OCI-LY3 (cell line): ENCODE data around the gene GAGE13.
"Not testable (repeated sequence)": the region's sequence is repeated elsewhere in the genome, so short reads cannot be mapped to it uniquely, and the experiment has no call there.

Source experiments
- H2AFZ ChIP-seq: fragments of 200-600, 300-600 bp; shearing (Covaris generic); 2 replicates; pipeline ENCODE4 v1.6.0; 2014; ENCODE audit warnings: antibody characterized with exemption, low read depth, low read length
- H3K27ac ChIP-seq: fragments of 200-600, 300-600 bp; sonication (generic); 2 replicates; pipeline ENCODE4 v1.5.1; 2014; ENCODE audit warnings: mild to moderate bottlenecking, low read length, moderate library complexity, mixed read lengths
- H3K27me3 ChIP-seq: fragments of 200-600, 300-600 bp; sonication (generic); 2 replicates; pipeline ENCODE4 v1.6.1; 2014; ENCODE audit warnings: low read depth, low read length, mixed read lengths
- H3K36me3 ChIP-seq: fragments of 200-600, 300-600 bp; sonication (generic); replicated peaks from 2 replicates; pipeline ENCODE3; 2014; ENCODE audit warnings: low read depth, low read length, mixed read lengths
- H3K4me1 ChIP-seq: fragments of 300-600, 200-600 bp; sonication (generic); 2 replicates; pipeline ENCODE4 v1.6.1; 2014; ENCODE audit warnings: low read length, mixed read lengths
- H3K4me2 ChIP-seq: fragments of 200-600, 300-600 bp; sonication (generic); 2 replicates; pipeline ENCODE4 v1.6.1; 2014; ENCODE audit warnings: low read length, mixed read lengths
- H3K4me3 ChIP-seq: fragments of 300-600, 200-600 bp; sonication (generic); 2 replicates; pipeline ENCODE4 v1.5.1; 2014; ENCODE audit warnings: antibody characterized with exemption, mild to moderate bottlenecking, low read length, moderate library complexity
- H3K79me2 ChIP-seq: fragments of 300-600, 200-600 bp; shearing (Covaris generic); 2 replicates; pipeline ENCODE4 v1.6.1; 2014; ENCODE audit warnings: mild to moderate bottlenecking, low read length, mixed read lengths
- H3K9ac ChIP-seq: fragments of 300-600, 200-600 bp; shearing (Covaris generic); 2 replicates; pipeline ENCODE4 v1.6.0; 2014; ENCODE audit warnings: mild to moderate bottlenecking, low read length, moderate library complexity
- H3K9me3 ChIP-seq: fragments of 200-600, 300-600 bp; shearing (Covaris generic); 2 replicates; pipeline ENCODE4 v1.6.1; 2014; ENCODE audit warnings: low read length, mixed read lengths; ENCODE audit not compliant: insufficient read depth
- H4K20me1 ChIP-seq: fragments of 200-600, 300-600 bp; sonication (generic); 2 replicates; pipeline ENCODE4 v1.6.1; 2016; ENCODE audit warnings: low read length, mixed read lengths; ENCODE audit not compliant: insufficient read depth
- EZH2phosphoT487 ChIP-seq: fragments of 200-600 bp; shearing (Covaris generic); IDR thresholded peaks from 2 replicates; pipeline ENCODE4 v1.6.1; 2018; ENCODE audit warnings: antibody characterized with exemption, mixed run types, low read depth
- TF ChIP-seq, protein P1 (sequence below): fragments of 200-600, 300-600 bp; sonication (generic); IDR thresholded peaks from 2 replicates; pipeline ENCODE4 v1.5.1; 2014; ENCODE audit warnings: antibody characterized with exemption, low read length, low read depth

Gene GAGE13

DNA sequence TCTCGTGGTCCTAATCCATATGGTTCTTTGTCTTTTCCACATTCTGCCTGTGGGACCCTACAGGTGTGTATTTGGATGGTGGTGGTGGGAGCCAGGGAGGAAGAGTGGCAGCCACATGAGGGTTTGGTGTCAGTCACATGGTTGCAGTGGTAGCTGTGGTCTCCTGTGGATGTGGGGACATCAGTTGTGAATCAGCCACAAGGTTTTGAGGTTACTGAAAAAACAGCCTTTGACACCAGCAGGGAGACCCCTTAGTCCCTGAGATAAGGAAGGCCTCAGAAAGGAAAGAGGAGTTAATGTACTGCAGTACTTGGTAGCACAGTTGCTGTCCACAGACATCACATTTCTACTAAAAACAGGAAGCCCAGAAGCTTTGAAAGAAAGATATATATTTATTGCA is 43.7 kb upstream of the GAGE13 start:
- no peak overlapping the region for H3K9ac ChIP-seq
- no peaks in the 10 kb centered on the region for H3K36me3 ChIP-seq
- no peak overlapping the region for H3K27ac ChIP-seq
- H3K4me2 ChIP-seq, result no peak overlapping the region
- H3K9me3 ChIP-seq, result no peaks in the 10 kb centered on the region
- no peaks in the 10 kb centered on the region for H4K20me1 ChIP-seq
- H3K4me1 ChIP-seq, result no peaks in the 10 kb centered on the region
- TF ChIP-seq, protein P1, sequence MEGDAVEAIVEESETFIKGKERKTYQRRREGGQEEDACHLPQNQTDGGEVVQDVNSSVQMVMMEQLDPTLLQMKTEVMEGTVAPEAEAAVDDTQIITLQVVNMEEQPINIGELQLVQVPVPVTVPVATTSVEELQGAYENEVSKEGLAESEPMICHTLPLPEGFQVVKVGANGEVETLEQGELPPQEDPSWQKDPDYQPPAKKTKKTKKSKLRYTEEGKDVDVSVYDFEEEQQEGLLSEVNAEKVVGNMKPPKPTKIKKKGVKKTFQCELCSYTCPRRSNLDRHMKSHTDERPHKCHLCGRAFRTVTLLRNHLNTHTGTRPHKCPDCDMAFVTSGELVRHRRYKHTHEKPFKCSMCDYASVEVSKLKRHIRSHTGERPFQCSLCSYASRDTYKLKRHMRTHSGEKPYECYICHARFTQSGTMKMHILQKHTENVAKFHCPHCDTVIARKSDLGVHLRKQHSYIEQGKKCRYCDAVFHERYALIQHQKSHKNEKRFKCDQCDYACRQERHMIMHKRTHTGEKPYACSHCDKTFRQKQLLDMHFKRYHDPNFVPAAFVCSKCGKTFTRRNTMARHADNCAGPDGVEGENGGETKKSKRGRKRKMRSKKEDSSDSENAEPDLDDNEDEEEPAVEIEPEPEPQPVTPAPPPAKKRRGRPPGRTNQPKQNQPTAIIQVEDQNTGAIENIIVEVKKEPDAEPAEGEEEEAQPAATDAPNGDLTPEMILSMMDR, result no peak
- TF ChIP-seq EZH2phosphoT487, result no peak
- no peak overlapping the region for H3K4me3 ChIP-seq
- H3K27me3 ChIP-seq, result no peaks in the 10 kb centered on the region
- no peaks in the 10 kb centered on the region for H3K79me2 ChIP-seq
- no peak overlapping the region for H2AFZ ChIP-seq

DNA sequence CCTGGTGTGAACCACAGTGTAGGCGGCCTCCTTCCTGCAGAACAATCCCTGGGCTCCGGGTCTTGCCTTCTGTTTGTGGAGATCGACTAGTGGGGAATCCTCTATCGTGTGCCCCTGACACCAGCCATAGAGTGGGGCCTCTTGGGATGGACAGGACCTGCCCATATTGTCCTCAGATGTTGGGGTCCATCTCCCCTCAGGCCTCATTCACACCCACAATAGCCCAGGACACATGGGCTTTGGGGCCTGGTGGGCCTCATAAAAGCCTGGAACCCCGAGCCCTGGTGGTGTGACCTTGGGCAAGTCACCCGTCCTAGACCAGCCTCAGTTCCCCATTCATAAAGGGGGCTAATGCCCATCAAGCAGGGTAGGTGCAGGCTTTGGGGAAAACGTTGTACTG is 41.2 kb upstream of the GAGE13 start:
- H3K4me2 ChIP-seq, result no peak overlapping the region
- no peaks in the 10 kb centered on the region for H4K20me1 ChIP-seq
- no peaks in the 10 kb centered on the region for H3K27me3 ChIP-seq
- H2AFZ ChIP-seq, result no peak overlapping the region
- no peaks in the 10 kb centered on the region for H3K79me2 ChIP-seq
- no peaks in the 10 kb centered on the region for H3K9me3 ChIP-seq
- no peak overlapping the region for H3K27ac ChIP-seq
- H3K4me1 ChIP-seq, result no peaks in the 10 kb centered on the region
- no peak overlapping the region for H3K4me3 ChIP-seq
- H3K36me3 ChIP-seq, result no peaks in the 10 kb centered on the region
- no peak overlapping the region for H3K9ac ChIP-seq
- TF ChIP-seq EZH2phosphoT487, result no peak
- TF ChIP-seq, protein P1, result no peak

DNA sequence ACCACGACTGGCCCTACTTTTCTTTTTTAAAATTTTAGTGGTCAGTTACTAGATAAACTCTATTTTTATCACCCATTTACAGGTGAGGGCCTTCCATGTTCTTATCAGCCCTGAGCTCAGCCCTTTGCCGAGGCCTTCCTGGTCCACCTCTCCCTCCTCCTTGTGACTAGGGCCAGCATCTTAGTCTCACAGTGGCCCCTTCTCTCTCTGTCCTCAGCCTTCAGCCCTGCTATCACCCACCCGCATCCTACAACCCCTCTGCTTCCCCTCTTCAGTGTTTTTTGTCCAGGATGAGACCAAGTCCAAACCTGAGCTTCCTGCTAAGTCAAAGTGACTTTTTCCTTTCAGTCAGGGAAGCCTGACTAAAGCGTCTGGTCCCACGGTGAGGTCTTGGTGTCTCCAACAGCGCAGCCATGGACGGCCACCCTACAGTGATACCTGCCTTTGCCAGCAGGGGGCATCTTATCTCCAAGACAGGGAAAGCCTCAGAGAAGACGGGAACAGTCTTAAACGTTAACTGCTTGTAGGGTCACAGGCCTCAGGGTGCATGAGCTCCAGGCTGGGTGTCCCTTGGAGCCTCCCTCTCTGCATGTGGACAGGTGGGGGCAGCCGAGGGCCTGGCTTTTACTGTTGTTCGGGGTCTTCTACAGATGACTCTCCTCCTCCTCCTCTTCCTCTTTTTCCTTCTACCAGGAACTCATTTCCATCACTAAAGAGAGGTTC is 39.6 kb upstream of the GAGE13 start:
- Histone ChIP-seq H2AFZ (peak overlapping the region; percentile 78; the same call in 1 of the 2 replicates), H3K9me3 (no peaks in the 10 kb centered on the region), H3K27me3 (no peaks in the 10 kb centered on the region), H3K4me2 (peak overlapping the region; percentile 42), H3K27ac (no peak overlapping the region), H3K36me3 (no peaks in the 10 kb centered on the region), H3K9ac (no peak overlapping the region), H3K79me2 (no peaks in the 10 kb centered on the region), H4K20me1 (no peaks in the 10 kb centered on the region), H3K4me3 (peak overlapping the region; percentile 6; the same call in 1 of the 2 replicates), H3K4me1 (no peaks in the 10 kb centered on the region)
- TF ChIP-seq, protein P1, result peak; percentile 69
- no peak for TF ChIP-seq EZH2phosphoT487

DNA sequence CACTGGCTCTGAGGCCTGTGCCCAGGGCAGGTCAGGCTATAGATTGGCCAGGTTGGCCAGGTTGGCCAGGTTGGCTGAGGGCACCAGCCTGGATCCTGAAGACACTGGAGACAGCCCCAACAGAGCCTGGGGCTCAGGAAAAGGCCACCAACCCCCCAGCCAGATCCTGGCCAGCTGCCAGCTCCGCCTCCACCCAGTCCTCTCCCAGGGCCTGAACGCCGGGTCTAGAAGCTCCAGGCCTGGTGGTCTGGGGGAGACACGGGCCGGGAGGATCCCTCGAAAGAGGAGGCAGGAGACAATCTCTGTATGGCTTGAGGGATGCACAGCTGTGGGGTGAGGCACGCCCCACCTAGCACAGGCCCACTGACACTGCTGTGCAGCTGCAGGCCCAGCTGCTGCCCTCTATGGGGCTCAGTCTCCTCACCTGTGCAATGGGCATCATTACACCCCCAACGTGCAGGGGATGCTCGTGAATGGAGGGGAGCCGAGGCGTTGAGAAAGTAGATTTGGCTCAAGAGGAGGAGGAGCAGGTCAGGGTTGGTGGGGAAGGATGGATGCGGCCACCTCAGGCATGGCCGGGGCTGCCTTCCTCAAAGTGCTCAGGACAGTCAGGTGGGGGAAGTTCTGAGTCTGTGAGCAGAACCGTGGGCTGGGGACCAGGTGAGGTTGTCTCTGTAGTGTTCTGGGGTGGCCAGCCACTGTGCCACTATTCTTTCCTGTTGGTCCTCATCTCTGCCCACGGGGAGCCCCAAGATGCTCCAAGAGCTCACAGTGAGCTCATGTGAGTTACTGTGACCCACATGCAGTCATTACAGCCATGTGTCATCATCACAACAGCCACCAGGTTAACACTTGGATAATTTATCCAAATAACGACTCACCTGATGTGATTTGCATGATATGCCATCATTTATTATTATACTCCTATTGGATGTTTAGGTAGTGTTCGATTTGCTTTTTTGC is 38.7 kb upstream of the GAGE13 start:
- Histone ChIP-seq H3K79me2 (no peaks in the 10 kb centered on the region), H3K36me3 (no peaks in the 10 kb centered on the region), H2AFZ (no peak overlapping the region), H4K20me1 (no peaks in the 10 kb centered on the region), H3K4me3 (no peak overlapping the region), H3K4me1 (no peaks in the 10 kb centered on the region), H3K27me3 (no peaks in the 10 kb centered on the region), H3K9ac (no peak overlapping the region), H3K9me3 (no peaks in the 10 kb centered on the region), H3K4me2 (peak overlapping the region; percentile 42), H3K27ac (no peak overlapping the region)
- TF ChIP-seq EZH2phosphoT487, result no peak
- TF ChIP-seq, protein P1, result no peak

DNA sequence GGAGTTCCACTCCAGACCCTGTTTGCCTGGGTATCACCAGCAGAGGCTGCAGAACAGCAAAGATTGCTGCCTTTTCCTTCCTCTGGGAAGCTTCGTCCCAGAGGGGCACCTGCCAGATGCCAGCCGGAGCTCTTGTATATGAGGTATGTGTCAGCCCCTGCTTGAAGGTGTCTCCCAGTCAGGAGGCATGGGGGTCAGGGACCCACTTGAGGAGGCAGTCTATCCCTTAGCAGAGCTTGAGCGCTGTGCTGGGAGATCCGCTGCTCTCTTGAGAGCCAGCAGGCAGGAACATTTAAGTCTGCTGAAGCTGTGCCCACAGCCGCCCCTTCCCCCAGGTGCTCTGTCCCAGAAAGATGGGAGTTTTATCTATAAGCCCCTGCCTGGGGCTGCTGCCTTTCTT is 32.1 kb upstream of the GAGE13 start:
- not testable (repeated sequence) for H2AFZ ChIP-seq, H4K20me1 ChIP-seq, H3K79me2 ChIP-seq, H3K4me1 ChIP-seq, H3K9ac ChIP-seq, H3K9me3 ChIP-seq, H3K36me3 ChIP-seq, H3K27ac ChIP-seq, H3K4me2 ChIP-seq, H3K4me3 ChIP-seq, H3K27me3 ChIP-seq
